ENCODE measurements around the gene NSD2.

DNA sequence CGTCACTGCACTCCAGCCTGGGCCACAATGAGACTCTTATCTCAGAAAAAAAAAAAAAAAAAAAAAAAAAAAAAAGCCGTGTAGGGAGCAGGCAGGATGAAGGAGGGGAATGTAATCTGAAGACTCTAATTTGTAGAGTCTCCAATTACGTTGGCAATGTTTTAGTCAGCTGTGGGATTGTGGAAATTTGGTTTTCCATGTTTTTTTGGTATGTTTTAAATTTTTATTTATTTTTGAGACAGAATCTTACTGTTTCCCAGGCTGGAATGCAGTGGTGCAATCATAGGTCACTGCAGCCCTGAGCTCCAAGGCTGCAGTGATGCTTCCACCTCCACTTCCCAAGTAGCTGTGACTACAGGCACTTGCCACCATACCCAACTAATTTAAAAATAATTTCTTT lies 56.5 kb downstream of the NSD2 start:
- TF ChIP-seq, protein P1, sequence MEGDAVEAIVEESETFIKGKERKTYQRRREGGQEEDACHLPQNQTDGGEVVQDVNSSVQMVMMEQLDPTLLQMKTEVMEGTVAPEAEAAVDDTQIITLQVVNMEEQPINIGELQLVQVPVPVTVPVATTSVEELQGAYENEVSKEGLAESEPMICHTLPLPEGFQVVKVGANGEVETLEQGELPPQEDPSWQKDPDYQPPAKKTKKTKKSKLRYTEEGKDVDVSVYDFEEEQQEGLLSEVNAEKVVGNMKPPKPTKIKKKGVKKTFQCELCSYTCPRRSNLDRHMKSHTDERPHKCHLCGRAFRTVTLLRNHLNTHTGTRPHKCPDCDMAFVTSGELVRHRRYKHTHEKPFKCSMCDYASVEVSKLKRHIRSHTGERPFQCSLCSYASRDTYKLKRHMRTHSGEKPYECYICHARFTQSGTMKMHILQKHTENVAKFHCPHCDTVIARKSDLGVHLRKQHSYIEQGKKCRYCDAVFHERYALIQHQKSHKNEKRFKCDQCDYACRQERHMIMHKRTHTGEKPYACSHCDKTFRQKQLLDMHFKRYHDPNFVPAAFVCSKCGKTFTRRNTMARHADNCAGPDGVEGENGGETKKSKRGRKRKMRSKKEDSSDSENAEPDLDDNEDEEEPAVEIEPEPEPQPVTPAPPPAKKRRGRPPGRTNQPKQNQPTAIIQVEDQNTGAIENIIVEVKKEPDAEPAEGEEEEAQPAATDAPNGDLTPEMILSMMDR (IDR thresholded peaks at IDR 0.05), result no peak
- no peak for TF ChIP-seq POLR2A (IDR thresholded peaks at IDR 0.05)

Data from Peyer's patch (tissue), 4 donors.